Liver (tissue), 9 donors: ENCODE data around the gene ZC4H2. TPM values are rescaled to one million over a fixed set of nuclear protein-coding genes. Genes with fewer than 3 reads are reported as not detected.

Experiments used
- DNase-seq: peaks from one replicate; pipeline ENCODE4 v3.0.0-alpha.2; 2017; ENCODE audit warnings: low spot score
- H3K27ac ChIP-seq, 2 donors: one replicate each; pipeline ENCODE4 v1.7.0; 2013; ENCODE audit warnings: inconsistent platforms in 2 of 2, low read length in 2 of 2, control low read depth in 1 of 2, low read depth in 1 of 2, mild to moderate bottlenecking in 1 of 2
- H3K27me3 ChIP-seq, 4 donors: one replicate each; pipeline versions ENCODE4 v1.6.1 to v1.7.0; 2013; ENCODE audit warnings: low read length in 3 of 4, inconsistent platforms in 1 of 4, mild to moderate bottlenecking in 1 of 4, moderate library complexity in 1 of 4; ENCODE audit not compliant: control insufficient read depth in 4 of 4, insufficient read depth in 4 of 4
- H3K36me3 ChIP-seq, 4 donors: one replicate each; pipeline versions ENCODE4 v1.6.1 to v1.7.0; 2013; ENCODE audit warnings: low read length in 3 of 4, mild to moderate bottlenecking in 3 of 4, low read depth in 1 of 4, moderate library complexity in 1 of 4; ENCODE audit not compliant: control insufficient read depth in 4 of 4, insufficient read depth in 3 of 4
- H3K4me1 ChIP-seq, 4 donors: one replicate each; pipeline versions ENCODE4 v1.6.1 to v1.7.0; 2013; ENCODE audit warnings: low read length in 3 of 4, mild to moderate bottlenecking in 3 of 4, moderate library complexity in 1 of 4; ENCODE audit not compliant: control insufficient read depth in 4 of 4, insufficient read depth in 4 of 4
- H3K4me3 ChIP-seq, 3 donors: one replicate each; pipeline versions ENCODE4 v1.6.1 to v1.7.0; 2013; ENCODE audit warnings: low read length in 3 of 3, control low read depth in 1 of 3, low read depth in 1 of 3, mild to moderate bottlenecking in 1 of 3
- H3K9ac ChIP-seq, 2 donors: one replicate each; pipeline ENCODE4 v1.7.0; 2013; ENCODE audit warnings: low read length in 2 of 2, mild to moderate bottlenecking in 2 of 2, moderate library complexity in 2 of 2, control low read depth in 1 of 2, low read depth in 1 of 2
- H3K9me3 ChIP-seq, 4 donors: one replicate each; pipeline versions ENCODE4 v1.6.1 to v1.7.0; 2013; ENCODE audit warnings: low read length in 3 of 4; ENCODE audit not compliant: control insufficient read depth in 4 of 4
- EGR1 ChIP-seq, 2 donors: IDR thresholded peaks; 2 replicates each; pipeline ENCODE4 v1.6.1; 2016 to 2018; ENCODE audit warnings: antibody characterized with exemption in 2 of 2, low read depth in 2 of 2
- FOXA1 ChIP-seq: IDR thresholded peaks from 2 replicates; pipeline ENCODE4 v1.6.1; 2016; ENCODE audit warnings: antibody characterized with exemption
- FOXA2 ChIP-seq: IDR thresholded peaks from 2 replicates; pipeline ENCODE4 v1.6.1; 2016; ENCODE audit warnings: antibody characterized with exemption
- GABPA ChIP-seq, 2 donors: IDR thresholded peaks in 1 of 2; conservative IDR thresholded peaks in 1 of 2; 2 replicates each; pipeline ENCODE4 v1.6.1; 2016; ENCODE audit warnings: antibody characterized with exemption in 2 of 2, mild to moderate bottlenecking in 1 of 2, moderate library complexity in 1 of 2
- HNF4A ChIP-seq, 2 donors: conservative IDR thresholded peaks; 2 replicates each; pipeline ENCODE4 v1.6.1; 2016; ENCODE audit warnings: antibody characterized with exemption in 2 of 2, mild to moderate bottlenecking in 2 of 2
- HNF4G ChIP-seq: IDR thresholded peaks from 2 replicates; pipeline ENCODE4 v1.6.1; 2016; ENCODE audit warnings: antibody characterized with exemption
- JUND ChIP-seq, 2 donors: IDR thresholded peaks; 2 replicates each; pipeline ENCODE4 v1.6.1; 2016; ENCODE audit warnings: antibody characterized with exemption in 2 of 2
- NR2F2 ChIP-seq: IDR thresholded peaks from 2 replicates; pipeline ENCODE4 v1.6.1; 2016; ENCODE audit warnings: antibody characterized with exemption
- RAD21 ChIP-seq, 2 donors: IDR thresholded peaks; 2 replicates each; pipeline ENCODE4 v1.6.1; 2016; ENCODE audit warnings: antibody characterized with exemption in 2 of 2, mild to moderate bottlenecking in 2 of 2
- RXRA ChIP-seq, 2 donors: IDR thresholded peaks; 2 replicates each; pipeline ENCODE4 v1.6.1; 2017 to 2018; ENCODE audit warnings: antibody characterized with exemption in 2 of 2, mild to moderate bottlenecking in 1 of 2
- SP1 ChIP-seq: IDR thresholded peaks from 2 replicates; pipeline ENCODE4 v1.6.1; 2018; ENCODE audit warnings: antibody characterized with exemption, mild to moderate bottlenecking
- TAF1 ChIP-seq: conservative IDR thresholded peaks from 2 replicates; pipeline ENCODE4 v1.6.1; 2016; ENCODE audit warnings: antibody characterized with exemption, mild to moderate bottlenecking
- YY1 ChIP-seq: IDR thresholded peaks from 2 replicates; pipeline ENCODE4 v1.6.1; 2016; ENCODE audit warnings: antibody characterized with exemption, mild to moderate bottlenecking
- WGBS: extraction: QIAGEN DNeasy Blood & Tissue Kit; methylation state at CpG from one replicate; pipeline ENCODE4 v1.1.7; 2013; 5-methylcytosine and 5-hydroxymethylcytosine counted together
- polyA plus RNA-seq, 2 donors: library from polyadenylated mRNA; stranded (reverse) in 1 of 2; unstranded in 1 of 2; fragments of 200-250 nt in 1 of 2; fragments of >200 nt in 1 of 2; fragmentation: Nextera tagmentation in 1 of 2; extraction: Ambion mirVana in 1 of 2; gene quantifications; one replicate each; pipeline versions ENCODE4 v1.2.1 to v1.2.3, GENCODE V29; 2013 to 2015
- total RNA-seq, 2 donors: library from RNA; depleted of rRNA; stranded (reverse); fragments of >200 nt; gene quantifications; one replicate each; pipeline ENCODE4 v1.2.3, GENCODE V29; 2014
- TF ChIP-seq, protein P1 (sequence below): fragments of 150-350 bp; IDR thresholded peaks from 2 replicates; pipeline ENCODE4 v1.5.1; 2017; ENCODE audit warnings: improper control_type of control experiment, low read depth, low read length; ENCODE audit not compliant: missing input control
- TF ChIP-seq, protein P2 (sequence below): IDR thresholded peaks from 2 replicates; pipeline ENCODE4 v1.6.1; 2016; ENCODE audit warnings: antibody characterized with exemption, mild to moderate bottlenecking
- TF ChIP-seq, protein P3 (sequence below): IDR thresholded peaks from 2 replicates; pipeline ENCODE4 v1.6.1; 2016; ENCODE audit warnings: antibody characterized with exemption
- TF ChIP-seq, protein P4 (sequence below): IDR thresholded peaks from 2 replicates; pipeline ENCODE4 v1.6.1; 2016; ENCODE audit warnings: antibody characterized with exemption
- donor health status: healthy.
- donor health status: healthy.
- donor health status: healthy.
- donor health status: healthy.
- donor health status: healthy.

ZC4H2 gene
- total and polyA plus RNA-seq, 4 donors, result 1.8 to 5.2 (median 2.4) TPM

DNA sequence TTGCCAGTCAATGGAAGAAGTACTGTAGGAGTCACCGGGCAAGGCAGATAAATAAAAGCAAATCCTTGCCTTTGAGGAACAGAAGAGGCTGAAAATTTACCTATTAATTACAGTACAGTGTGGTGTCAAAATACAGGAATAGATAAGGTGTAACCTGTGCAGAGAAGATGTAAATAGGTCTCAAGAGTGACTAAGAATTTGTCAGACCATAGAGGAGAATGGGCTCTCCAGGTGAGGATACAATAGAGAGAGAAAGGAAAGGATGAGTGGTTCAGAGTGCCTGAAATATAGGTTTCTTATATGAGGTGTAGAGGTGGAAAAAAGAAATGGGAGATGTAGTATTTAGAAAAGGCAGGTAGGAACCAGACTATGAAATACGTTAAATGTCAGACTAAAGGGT is 801 bp upstream of the ZC4H2 start (continued):
- TF ChIP-seq, protein P1, sequence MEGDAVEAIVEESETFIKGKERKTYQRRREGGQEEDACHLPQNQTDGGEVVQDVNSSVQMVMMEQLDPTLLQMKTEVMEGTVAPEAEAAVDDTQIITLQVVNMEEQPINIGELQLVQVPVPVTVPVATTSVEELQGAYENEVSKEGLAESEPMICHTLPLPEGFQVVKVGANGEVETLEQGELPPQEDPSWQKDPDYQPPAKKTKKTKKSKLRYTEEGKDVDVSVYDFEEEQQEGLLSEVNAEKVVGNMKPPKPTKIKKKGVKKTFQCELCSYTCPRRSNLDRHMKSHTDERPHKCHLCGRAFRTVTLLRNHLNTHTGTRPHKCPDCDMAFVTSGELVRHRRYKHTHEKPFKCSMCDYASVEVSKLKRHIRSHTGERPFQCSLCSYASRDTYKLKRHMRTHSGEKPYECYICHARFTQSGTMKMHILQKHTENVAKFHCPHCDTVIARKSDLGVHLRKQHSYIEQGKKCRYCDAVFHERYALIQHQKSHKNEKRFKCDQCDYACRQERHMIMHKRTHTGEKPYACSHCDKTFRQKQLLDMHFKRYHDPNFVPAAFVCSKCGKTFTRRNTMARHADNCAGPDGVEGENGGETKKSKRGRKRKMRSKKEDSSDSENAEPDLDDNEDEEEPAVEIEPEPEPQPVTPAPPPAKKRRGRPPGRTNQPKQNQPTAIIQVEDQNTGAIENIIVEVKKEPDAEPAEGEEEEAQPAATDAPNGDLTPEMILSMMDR, result no peak
- no peak for TF ChIP-seq JUND (IDR thresholded peaks at IDR 0.05)
- TF ChIP-seq NR2F2, result no peak
- TF ChIP-seq HNF4G, result no peak
- no peak for TF ChIP-seq HNF4A (conservative IDR thresholded peaks at IDR 0.05)
- TF ChIP-seq GABPA (IDR thresholded peaks at IDR 0.05 in 1 of 2, conservative IDR thresholded peaks at IDR 0.05 in 1 of 2), result no peak
- TF ChIP-seq YY1, result no peak
- TF ChIP-seq RAD21 (IDR thresholded peaks at IDR 0.05), result no peak

DNA sequence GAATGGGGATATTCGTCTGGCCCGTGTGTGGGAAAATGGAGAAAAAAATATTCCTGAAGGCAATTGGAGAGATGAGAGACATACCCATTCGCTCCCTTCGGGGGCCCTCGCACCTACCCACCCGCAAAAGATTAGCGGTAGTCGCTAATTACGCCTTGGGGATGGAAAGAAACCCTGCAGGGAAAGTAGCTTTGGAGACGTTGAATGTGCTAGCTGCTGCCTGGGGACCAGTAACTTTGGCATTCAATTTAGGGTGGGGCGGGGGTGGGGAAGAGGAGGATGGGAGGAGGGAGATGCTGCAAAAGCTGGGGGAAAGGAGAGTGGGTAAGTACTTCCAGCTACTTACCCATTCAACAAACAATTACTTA is 407 bp upstream of the ZC4H2 start:
- H3K27me3 ChIP-seq, result no peaks in the 10 kb centered on the region
- H3K4me3 ChIP-seq, result peak overlapping the region; percentile 68 to 72 (median 72)
- 5% methylated on average over 11 of the region's 11 CpGs for WGBS
- peaks cover 0 to 3% (median 0%) of the 10 kb centered on the region in 4 donors for H3K4me1 ChIP-seq
- no peak overlapping the region for H3K9ac ChIP-seq
- no peak for DNase-seq
- H3K9me3 ChIP-seq, result peaks cover 0 to 6% (median 1%) of the 10 kb centered on the region in 4 donors
- no peak for TF ChIP-seq TAF1
- TF ChIP-seq, protein P2, sequence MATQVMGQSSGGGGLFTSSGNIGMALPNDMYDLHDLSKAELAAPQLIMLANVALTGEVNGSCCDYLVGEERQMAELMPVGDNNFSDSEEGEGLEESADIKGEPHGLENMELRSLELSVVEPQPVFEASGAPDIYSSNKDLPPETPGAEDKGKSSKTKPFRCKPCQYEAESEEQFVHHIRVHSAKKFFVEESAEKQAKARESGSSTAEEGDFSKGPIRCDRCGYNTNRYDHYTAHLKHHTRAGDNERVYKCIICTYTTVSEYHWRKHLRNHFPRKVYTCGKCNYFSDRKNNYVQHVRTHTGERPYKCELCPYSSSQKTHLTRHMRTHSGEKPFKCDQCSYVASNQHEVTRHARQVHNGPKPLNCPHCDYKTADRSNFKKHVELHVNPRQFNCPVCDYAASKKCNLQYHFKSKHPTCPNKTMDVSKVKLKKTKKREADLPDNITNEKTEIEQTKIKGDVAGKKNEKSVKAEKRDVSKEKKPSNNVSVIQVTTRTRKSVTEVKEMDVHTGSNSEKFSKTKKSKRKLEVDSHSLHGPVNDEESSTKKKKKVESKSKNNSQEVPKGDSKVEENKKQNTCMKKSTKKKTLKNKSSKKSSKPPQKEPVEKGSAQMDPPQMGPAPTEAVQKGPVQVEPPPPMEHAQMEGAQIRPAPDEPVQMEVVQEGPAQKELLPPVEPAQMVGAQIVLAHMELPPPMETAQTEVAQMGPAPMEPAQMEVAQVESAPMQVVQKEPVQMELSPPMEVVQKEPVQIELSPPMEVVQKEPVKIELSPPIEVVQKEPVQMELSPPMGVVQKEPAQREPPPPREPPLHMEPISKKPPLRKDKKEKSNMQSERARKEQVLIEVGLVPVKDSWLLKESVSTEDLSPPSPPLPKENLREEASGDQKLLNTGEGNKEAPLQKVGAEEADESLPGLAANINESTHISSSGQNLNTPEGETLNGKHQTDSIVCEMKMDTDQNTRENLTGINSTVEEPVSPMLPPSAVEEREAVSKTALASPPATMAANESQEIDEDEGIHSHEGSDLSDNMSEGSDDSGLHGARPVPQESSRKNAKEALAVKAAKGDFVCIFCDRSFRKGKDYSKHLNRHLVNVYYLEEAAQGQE, result no peak
- TF ChIP-seq SP1, result no peak
- no peak for TF ChIP-seq EGR1 (IDR thresholded peaks at IDR 0.05; ENCODE audit: low read depth in 2 of 2)
- no peak for TF ChIP-seq NR2F2
- TF ChIP-seq RAD21 (IDR thresholded peaks at IDR 0.05), result no peak
- no peak for TF ChIP-seq HNF4A (conservative IDR thresholded peaks at IDR 0.05)
- no peak for TF ChIP-seq HNF4G
- no peak for TF ChIP-seq RXRA (IDR thresholded peaks at IDR 0.05)
- TF ChIP-seq, protein P3, sequence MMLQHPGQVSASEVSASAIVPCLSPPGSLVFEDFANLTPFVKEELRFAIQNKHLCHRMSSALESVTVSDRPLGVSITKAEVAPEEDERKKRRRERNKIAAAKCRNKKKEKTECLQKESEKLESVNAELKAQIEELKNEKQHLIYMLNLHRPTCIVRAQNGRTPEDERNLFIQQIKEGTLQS, result no peak
- TF ChIP-seq FOXA2, result no peak
- H3K27ac ChIP-seq, result no peak overlapping the region
- H3K36me3 ChIP-seq, result no peaks in the 10 kb centered on the region

DNA sequence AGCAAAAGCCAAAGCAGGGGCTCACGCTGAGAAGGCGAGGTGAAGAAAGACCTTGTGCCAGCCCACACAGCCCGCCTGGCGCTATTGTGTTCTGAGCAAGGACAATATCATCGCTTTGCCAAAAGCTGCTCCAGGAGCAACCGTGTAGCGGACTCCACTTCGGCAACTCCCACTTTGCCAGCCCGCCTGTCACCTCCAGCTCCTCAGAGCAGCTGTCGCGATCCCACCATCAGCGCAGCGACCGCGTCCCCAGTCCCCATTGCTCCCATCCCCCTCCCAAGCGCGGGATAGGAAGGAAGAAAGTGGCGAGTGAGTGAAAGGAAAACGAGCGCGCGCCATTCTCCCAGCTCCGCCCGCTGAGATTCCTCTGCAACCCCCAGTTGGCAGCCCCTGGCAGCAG is 759 bp downstream of the ZC4H2 start:
- H3K4me1 ChIP-seq, result peaks cover 0 to 3% (median 0%) of the 10 kb centered on the region in 4 donors
- WGBS, result under 1% methylated on average over 24 of the region's 24 CpGs
- H3K4me3 ChIP-seq, result peak overlapping the region; percentile 68 to 72 (median 72)
- H3K9ac ChIP-seq, result no peak overlapping the region
- peak overlapping the region in 1 of 2 donors; percentile 16 for H3K27ac ChIP-seq
- H3K9me3 ChIP-seq, result peaks cover 0 to 6% (median 1%) of the 10 kb centered on the region in 4 donors
- no peak for DNase-seq
- H3K27me3 ChIP-seq, result no peaks in the 10 kb centered on the region
- H3K36me3 ChIP-seq, result no peaks in the 10 kb centered on the region
- TF ChIP-seq GABPA (IDR thresholded peaks at IDR 0.05 in 1 of 2, conservative IDR thresholded peaks at IDR 0.05 in 1 of 2) (no peak), YY1 (no peak), NR2F2 (no peak), FOXA1 (no peak), HNF4A (conservative IDR thresholded peaks at IDR 0.05) (no peak), FOXA2 (no peak)
- TF ChIP-seq, protein P2, result no peak
- TF ChIP-seq, protein P3, result no peak
- TF ChIP-seq, protein P1, result no peak
- TF ChIP-seq, protein P4, sequence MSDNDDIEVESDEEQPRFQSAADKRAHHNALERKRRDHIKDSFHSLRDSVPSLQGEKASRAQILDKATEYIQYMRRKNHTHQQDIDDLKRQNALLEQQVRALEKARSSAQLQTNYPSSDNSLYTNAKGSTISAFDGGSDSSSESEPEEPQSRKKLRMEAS, result no peak
